Tongue (tissue), 2 donors: ENCODE data around the gene TPCN1. TPM values are rescaled to one million over a fixed set of nuclear protein-coding genes. Genes with fewer than 3 reads are reported as not detected.

Experiments
- DNase-seq: peaks from one replicate; pipeline ENCODE4 v3.0.0-alpha.2; 2015
- total RNA-seq: library from RNA; depleted of rRNA; stranded (reverse); fragments of >200 nt; gene quantifications from one replicate; pipeline ENCODE4 v1.2.3, GENCODE V29; 2014

TPCN1 gene
- total RNA-seq, 1 donor from 2014 or later: 27.0 TPM

- DNase-seq: no peak
These were observed 66.1 kb downstream of the TPCN1 start for GRCh38 chr12:113287146-113287898.

GRCh38 chr12:113287899-113288282, 66.6 kb downstream of the TPCN1 start:
- no peak for DNase-seq

DNA sequence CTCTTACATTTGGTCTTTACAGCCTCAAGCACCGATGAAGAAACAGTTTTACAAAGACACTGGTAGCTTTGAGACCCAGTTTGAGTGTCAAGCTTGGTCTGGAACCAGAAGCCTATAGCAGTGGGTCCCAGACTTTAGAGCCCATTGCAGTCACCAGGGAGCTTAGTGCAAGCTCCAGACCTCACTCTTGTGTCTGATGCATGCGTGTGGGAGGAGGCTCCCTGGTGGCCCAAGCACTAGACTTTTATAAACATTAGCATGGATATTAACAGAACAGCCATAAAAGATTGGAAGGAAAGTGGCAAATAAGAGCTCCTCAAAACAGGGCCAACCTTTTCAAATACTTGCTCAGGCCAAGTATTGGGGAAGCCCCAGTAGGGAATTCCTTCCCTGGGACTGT, 68.1 kb downstream of the TPCN1 start:
- no peak for DNase-seq

DNA sequence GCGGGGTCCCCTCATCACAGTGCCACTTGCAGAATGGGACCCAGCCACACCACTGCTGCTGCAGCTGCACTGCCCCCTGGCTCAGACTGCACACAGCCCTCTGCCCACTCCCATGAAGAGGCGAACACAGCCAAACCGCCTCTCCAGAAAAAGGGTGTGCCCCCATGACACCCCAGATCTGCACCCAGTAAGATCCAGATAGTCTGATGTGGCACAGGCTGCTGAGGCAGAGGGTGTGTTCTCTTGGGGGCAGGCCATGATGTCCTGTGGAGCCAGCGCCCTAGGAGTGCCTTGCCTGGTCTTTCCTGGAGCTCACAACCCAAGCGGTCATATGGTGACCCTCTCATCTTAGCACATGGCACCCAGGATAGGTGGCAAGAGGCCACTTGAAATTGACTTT, 69.2 kb downstream of the TPCN1 start:
- no peak for DNase-seq

- no peak for DNase-seq
These were observed 70.3 kb downstream of the TPCN1 start for GRCh38 chr12:113291586-113291985.

DNA sequence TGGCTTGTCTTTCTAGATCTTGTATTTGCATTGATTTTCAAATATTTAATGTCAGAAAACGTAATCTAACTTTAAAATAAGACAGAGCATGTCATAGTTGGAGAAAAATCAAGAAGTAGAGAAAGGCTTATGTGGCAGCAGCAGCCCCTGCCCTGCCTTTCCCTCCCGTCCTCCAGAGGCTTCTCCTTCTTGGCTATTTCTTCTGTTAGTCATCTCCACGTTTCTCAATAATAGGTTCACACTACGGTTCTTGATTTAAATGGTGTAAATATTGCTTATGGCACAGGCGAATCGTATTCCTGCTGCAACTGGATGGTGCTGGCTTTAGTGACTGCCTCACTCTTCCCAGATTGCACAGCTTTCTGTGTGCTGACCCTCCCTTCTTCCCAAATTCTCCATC, 70.8 kb downstream of the TPCN1 start:
- DNase-seq: no peak

GRCh38 chr12:113292547-113292946, 71.3 kb downstream of the TPCN1 start:
- no peak for DNase-seq

DNA sequence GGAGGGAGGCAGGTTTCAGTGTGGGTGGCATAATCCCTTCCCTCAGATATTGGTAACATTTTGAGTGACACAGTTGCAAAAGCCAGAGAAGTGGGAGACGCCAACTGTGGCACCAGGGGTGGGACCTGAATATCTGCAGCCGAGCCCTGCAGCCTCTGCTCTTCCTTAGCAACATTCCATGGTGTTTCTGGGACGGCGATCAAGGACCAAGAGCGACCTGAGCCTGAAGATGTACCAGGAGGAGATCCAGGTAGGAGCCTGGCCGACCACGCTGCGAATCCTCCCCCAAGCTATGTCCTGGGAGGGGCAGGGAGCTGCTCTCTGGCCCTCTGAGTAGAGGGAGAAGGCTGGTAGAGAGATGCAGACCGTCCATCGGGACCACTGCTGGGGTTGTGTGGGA, 71.8 kb downstream of the TPCN1 start:
- DNase-seq: no peak

DNA sequence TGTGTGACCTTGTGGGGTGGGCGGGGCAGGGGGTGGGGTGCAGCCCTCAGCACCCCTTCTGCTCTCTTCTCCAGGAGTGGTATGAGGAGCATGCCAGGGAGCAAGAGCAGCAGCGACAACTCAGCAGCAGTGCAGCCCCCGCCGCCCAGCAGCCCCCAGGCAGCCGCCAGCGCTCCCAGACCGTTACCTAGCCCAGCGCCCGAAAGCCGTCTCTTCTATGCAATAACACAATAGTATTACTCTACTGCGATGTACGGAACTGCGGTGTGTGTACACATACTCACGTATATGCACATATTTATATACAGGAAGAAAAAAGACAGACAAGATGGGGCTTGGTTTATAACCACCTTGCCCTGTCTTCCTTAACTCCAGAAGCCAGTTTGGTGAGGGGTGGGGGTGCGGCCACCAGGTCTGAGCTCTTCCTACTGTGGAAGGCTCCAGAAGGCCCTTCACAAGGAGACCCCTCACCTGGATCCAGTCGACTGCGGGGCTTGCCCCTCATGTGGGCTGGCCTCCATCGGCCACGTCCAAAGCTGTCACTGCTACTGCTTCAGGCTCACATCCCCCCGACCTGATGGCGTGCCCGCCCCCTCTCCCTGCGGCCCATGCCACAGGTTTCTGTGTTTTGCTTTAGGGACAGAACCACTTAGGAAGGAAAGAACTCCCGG, 74.8 kb downstream of the TPCN1 start:
- DNase-seq: no peak

DNA sequence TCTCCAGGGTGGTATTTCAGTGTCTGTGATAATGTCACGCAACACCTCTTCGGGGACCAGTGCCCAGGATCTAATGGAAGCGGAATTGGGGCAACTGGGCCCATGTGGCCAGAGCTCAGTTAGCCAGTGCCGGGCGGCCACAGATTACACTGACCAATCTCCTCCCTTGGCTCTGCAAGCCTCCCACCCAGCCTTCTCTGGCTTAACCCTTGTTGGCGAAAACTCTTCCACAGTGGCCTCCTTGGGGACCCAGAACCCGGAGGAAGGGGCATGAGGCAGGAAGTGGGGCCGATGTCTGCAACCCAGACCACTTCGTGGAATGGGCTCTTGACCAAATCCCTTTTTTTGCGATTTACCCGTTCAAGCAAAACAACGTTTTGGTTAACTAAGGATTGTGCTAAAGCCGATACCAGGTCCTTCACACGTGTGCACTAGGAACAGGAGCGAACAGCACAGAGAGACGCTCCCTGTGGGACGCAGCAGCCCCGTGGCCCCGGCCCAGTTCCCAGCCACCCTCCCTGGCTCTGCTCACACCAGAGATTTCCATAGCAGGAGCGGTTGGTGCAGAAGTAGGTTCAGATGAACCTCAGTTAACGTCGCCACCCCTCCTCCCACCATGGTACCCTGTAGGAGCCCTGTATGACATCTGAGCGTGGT, 75.4 kb downstream of the TPCN1 start:
- DNase-seq: no peak

DNA sequence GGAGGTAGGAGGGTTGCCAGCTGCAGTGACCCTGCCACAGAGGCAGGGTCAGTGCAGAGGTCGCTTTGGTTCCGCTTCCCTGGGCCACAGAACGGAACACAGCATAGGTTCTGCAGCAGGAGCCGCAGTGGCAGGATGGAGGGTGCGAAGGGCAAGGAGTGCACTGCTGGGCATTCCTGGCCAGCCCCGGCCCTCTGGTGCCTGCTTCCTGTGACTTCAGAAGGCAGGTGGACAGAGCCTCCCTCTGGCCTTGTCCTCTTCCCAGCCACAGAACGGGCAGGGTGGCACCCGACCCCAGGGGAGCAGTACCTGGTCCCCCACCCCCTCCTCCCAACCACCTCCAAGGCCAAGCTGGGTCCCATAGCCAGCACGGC, 75.9 kb downstream of the TPCN1 start:
- DNase-seq: no peak

DNA sequence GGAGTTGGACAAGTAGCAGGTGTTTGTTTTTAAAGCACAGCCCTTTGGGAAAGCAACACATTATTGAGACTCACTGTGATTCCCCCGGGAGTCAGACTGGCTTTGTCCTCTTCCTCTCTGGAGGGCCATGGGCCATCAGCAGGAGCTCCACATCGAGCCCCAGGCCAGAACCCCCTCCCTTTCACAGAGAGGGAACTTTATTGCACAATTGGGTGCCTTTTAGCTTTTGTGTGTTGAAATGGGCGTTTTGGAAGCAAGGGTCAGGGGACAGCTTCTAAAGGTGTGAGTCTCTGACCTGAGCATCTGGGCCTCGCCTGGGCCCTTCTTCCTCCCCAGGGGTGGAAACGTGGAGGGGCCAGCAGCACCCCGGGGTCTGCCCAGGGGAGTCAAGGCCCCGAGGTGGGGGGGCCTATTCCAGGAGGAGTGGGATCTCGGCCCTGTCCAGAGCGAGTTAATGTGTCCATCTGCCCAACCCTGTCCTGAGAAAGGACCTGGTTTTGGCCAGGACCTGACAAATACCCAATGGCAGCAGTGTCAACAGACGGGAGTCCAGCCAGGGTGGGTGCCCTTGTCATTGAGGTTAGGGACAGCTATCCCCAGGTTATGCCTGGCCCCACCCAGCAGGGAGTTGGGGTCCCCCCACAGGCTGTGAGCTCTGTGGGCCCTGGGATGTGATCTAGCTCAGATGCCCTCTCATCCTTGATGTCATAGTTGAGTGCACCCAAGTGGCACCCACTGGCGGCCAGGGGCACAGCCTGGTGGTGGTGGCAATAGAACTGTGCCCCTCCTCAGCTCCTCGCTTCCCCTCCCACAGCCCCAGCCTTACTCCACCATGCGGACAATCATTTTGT, 76.6 kb downstream of the TPCN1 start:
- no peak for DNase-seq

DNA sequence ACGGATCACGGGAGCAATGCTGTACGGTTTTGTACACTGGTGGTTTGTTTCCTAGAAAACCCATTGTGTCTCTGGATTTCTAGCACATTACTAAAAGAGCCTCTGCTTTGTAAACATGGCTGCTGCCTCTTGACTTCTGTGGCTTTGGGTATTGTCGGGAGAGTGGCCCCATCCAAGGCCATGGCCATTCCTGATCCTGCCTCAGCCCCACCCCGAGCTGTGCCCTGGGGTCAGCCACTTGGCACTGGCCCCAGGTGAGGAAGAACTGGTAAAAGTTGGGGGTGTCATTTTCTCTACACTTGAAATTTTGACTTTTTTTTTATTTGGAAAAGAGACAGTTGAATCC, 77.2 kb downstream of the TPCN1 start:
- no peak for DNase-seq

DNA sequence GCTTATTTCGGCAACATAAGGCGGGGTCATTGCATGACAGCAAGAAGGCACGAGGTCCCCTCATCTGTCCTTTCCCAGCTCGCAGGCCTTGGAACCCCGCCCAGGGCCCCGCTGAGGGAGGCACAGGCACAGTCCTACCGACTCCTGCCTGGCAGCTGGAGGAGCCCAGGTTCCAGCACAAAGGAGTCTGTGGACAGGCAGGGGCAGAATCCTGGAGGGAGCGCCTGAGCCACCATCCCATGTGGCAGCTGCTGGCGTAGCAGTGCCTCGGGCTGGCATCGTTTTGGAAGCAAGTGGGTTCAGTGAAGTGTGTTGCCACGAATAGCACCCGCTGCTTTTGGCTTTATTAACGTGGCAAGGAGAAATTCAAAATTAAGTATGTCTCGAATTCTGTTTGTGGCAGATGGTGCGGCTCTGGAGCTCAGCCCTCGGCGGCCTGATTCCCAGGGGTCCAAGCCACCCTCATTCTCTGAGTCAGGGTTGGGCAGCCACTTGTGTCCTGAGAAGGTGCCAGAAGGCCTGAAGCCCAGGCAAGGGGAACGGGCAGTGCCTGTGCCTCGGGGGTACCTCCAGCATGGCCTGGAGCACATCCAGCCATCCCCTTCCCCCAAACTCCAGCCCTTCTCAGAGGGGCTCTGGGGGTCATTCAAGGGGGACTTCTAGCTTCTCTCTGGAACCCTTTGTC, 77.7 kb downstream of the TPCN1 start:
- DNase-seq: peak; percentile 70

- DNase-seq: peak; percentile 16
These were observed 78.5 kb downstream of the TPCN1 start for GRCh38 chr12:113299619-113300237.

DNA sequence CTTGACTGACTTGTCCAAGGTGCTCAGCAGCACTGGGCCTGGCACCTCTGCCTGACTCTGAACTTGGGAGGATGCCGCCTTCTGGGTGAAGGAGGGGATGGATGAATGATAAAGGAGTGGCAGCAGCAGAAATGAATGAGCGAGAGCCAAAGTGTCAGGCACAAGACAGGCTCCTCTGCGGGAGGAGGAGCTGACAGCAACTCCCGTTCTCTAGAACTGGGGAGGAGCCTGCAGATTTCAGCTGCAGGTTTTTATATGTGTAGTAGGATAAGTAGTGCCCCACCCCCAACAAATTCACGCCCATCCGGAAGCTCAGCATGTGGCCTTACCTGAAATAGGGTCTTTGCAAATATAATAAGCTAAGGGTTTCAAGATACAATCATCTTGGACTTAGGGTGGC, 80.5 kb downstream of the TPCN1 start:
- DNase-seq: no peak

GRCh38 chr12:113302466-113302865, 81.2 kb downstream of the TPCN1 start:
- DNase-seq: no peak

DNA sequence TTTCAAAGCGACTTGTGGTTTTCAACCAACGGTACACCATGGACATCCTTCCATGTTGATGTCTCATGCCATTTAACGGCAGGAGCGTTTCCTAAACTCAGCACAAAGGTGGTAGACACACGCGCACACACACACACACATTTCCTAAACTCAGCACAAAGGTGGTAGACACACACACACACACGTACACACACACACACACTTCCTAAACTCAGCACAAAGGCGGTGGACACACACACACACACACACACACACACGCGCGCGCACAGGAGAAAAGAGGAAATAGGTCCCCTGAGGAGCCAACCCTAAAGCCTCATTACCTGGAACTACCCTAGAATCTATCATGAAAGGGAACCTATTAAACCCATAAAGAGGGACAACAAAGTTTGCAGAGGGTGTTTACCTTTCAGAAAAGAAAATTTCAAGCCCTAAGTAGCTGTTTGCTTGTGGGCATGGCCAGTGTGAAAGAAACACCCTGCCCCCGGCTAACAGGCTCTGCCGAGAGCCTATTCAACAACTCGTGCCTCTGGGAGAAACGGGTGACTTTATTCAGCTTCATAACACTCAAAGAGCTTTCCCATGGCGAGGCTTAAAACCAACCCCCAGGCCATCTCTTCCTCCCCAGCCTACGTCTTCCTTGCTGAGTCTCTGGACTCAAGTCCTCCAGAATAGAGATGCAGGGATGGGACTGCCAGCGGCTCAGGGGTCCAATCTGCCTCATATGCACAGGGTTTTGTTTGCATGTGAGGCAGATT, 81.8 kb downstream of the TPCN1 start:
- DNase-seq: no peak

- DNase-seq: no peak
These were observed 84.1 kb downstream of the TPCN1 start for GRCh38 chr12:113305281-113305856.

GRCh38 chr12:113306382-113306781, 85.1 kb downstream of the TPCN1 start:
- no peak for DNase-seq

DNA sequence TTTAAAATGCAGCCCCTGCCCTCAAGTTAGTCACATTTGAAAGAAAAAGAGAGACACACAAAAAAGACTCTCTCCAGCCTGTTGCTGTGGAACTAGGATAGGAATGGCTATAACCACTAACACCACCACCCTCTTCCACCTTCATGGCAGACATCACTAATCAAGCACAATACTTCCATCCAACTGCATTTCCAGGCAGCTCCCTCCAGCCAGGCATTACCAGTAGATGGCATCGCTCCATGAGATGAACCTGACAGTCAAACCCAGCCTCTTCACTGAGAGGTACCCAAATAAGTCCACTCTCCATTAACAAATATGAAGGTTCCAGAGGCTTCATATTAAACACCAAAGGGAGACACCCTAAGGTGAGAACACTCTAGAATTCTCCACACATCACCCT, 89.2 kb downstream of the TPCN1 start:
- no peak for DNase-seq
